HG02623 (cell line): ENCODE data around the gene RPL28.
"Not testable (repeated sequence)": the region's sequence is repeated elsewhere in the genome, so short reads cannot be mapped to it uniquely, and the experiment has no call there.

Source experiments
- ATAC-seq: cut with Tn5 transposase; IDR thresholded peaks from one replicate; pipeline ENCODE4 v1.9.1; 2021; ENCODE audit warnings: moderate library complexity; ENCODE audit not compliant: unreplicated experiment

The RPL28 gene

GRCh38 chr19:55446060-55446459, 60.3 kb downstream of the RPL28 start:
- no peak for ATAC-seq

- ATAC-seq: no peak
Observed at GRCh38 chr19:55447421-55448174, 61.9 kb downstream of the RPL28 start.

GRCh38 chr19:55448175-55448490, 62.4 kb downstream of the RPL28 start:
- not testable (repeated sequence) for ATAC-seq

- no peak for ATAC-seq
Observed at GRCh38 chr19:55449469-55449868, 63.7 kb downstream of the RPL28 start.

- no peak for ATAC-seq
Observed at GRCh38 chr19:55451163-55451964, 65.6 kb downstream of the RPL28 start.

- ATAC-seq: no peak
Observed at GRCh38 chr19:55451965-55452748, 66.4 kb downstream of the RPL28 start.
